IMR-90 (cell line): ENCODE measurements around the gene CHORDC1. TPM values are rescaled to one million over a fixed set of nuclear protein-coding genes. Genes with fewer than 3 reads are reported as not detected.

ENCODE experiments used
- ATAC-seq: fragments of 200-7000 bp; cut with Tn5 transposase; 2 replicates; pipeline ENCODE4 v1.9.1; 2020; ENCODE audit warnings: low read depth, mild to moderate bottlenecking, moderate library complexity
- BruUV-seq: library from RNA; stranded (reverse); fragments of 400-500 nt; replicated peaks from 2 replicates; lab custom pipeline; 2021; lab: Mats Ljungman, UMichigan
- CTCF ChIA-PET: fragments of 300-600 bp; formaldehyde crosslinking; extraction: SDS; loops from one replicate; lab custom pipeline; 2021; ENCODE audit warnings: antibody characterized with exemption; lab: Yijun Ruan, JAX
- POLR2A ChIA-PET: fragments of 300-600 bp; sonication (Branson Sonifier 250); formaldehyde crosslinking; loops from one replicate; lab custom pipeline; 2022; ENCODE audit warnings: antibody characterized with exemption; ENCODE audit not compliant: unreplicated experiment; lab: Charles Lee
- DNase-seq: peaks from one replicate; pipeline ENCODE4 v3.0.0; 2013
- H2AFZ ChIP-seq: replicated peaks from 2 replicates; pipeline ENCODE3; 2013; ENCODE audit warnings: low read length, mild to moderate bottlenecking; ENCODE audit not compliant: poor library complexity
- H2AK5ac ChIP-seq: 2 replicates; pipeline ENCODE4 v1.6.1; 2013; ENCODE audit warnings: low read depth, low read length, inconsistent platforms
- H2AK9ac ChIP-seq: replicated peaks from 2 replicates; pipeline ENCODE3; 2013; ENCODE audit warnings: mild to moderate bottlenecking, low read depth, low read length, moderate library complexity; ENCODE audit not compliant: poor library complexity
- H2BK120ac ChIP-seq: 2 replicates; pipeline ENCODE4 v1.6.1; 2013; ENCODE audit warnings: low read depth, low read length, inconsistent platforms
- H2BK15ac ChIP-seq: 3 replicates; pipeline ENCODE4 v1.6.1; 2013; ENCODE audit warnings: low read depth, low read length, inconsistent platforms
- H2BK20ac ChIP-seq: 2 replicates; pipeline ENCODE4 v1.6.1; 2013; ENCODE audit warnings: low read depth, mild to moderate bottlenecking, inconsistent platforms, low read length, moderate library complexity
- H2BK5ac ChIP-seq: 2 replicates; pipeline ENCODE4 v1.6.1; 2013; ENCODE audit warnings: mild to moderate bottlenecking, low read depth, low read length, inconsistent platforms; ENCODE audit not compliant: poor library complexity, severe bottlenecking
- H3K14ac ChIP-seq: replicated peaks from 2 replicates; pipeline ENCODE4 v1.6.1; 2013; ENCODE audit warnings: low read depth, low read length, inconsistent platforms
- H3K18ac ChIP-seq: 2 replicates; pipeline ENCODE4 v1.6.1; 2013; ENCODE audit warnings: low read depth, low read length, control low read depth
- H3K23ac ChIP-seq: 2 replicates; pipeline ENCODE4 v1.6.1; 2013; ENCODE audit warnings: low read depth, low read length, inconsistent platforms
- H3K27ac ChIP-seq: 2 replicates; pipeline ENCODE4 v1.5.1; 2013; ENCODE audit warnings: mild to moderate bottlenecking, control low read depth, low read length; ENCODE audit not compliant: insufficient read depth
- H3K27me3 ChIP-seq: 2 replicates; pipeline ENCODE4 v1.6.1; 2013; ENCODE audit warnings: low read length; ENCODE audit not compliant: control insufficient read depth, insufficient read depth
- H3K36me3 ChIP-seq: 2 replicates; pipeline ENCODE4 v1.6.1; 2013; ENCODE audit warnings: low read length, mixed read lengths; ENCODE audit not compliant: control insufficient read depth, insufficient read depth
- H3K4ac ChIP-seq: 2 replicates; pipeline ENCODE4 v1.6.1; 2013; ENCODE audit warnings: low read depth, low read length, inconsistent platforms
- H3K4me1 ChIP-seq: 2 replicates; pipeline ENCODE4 v1.6.1; 2013; ENCODE audit warnings: low read length, mixed read lengths; ENCODE audit not compliant: control insufficient read depth, insufficient read depth
- H3K4me2 ChIP-seq: 2 replicates; pipeline ENCODE4 v1.6.1; 2013; ENCODE audit warnings: low read depth, mild to moderate bottlenecking, control low read depth, low read length, moderate library complexity
- H3K4me3 ChIP-seq: 2 replicates; pipeline ENCODE4 v1.5.1; 2013; ENCODE audit warnings: low read depth, mild to moderate bottlenecking, control low read depth, low read length, moderate library complexity; ENCODE audit not compliant: insufficient read depth
- H3K56ac ChIP-seq: 2 replicates; pipeline ENCODE4 v1.6.1; 2013; ENCODE audit warnings: low read length, inconsistent platforms; ENCODE audit not compliant: insufficient read depth; ENCODE audit errors: extremely low read depth
- H3K79me1 ChIP-seq, 2 experiments: 2 replicates each; pipeline ENCODE4 v1.6.1; 2013; ENCODE audit warnings: low read length in 2 of 2, inconsistent platforms in 1 of 2, low read depth in 1 of 2
- H3K9ac ChIP-seq: 2 replicates; pipeline ENCODE4 v1.6.1; 2013; ENCODE audit warnings: low read depth, low read length, control low read depth
- H3K9me1 ChIP-seq: 2 replicates; pipeline ENCODE4 v1.6.1; 2013; ENCODE audit warnings: low read length, inconsistent platforms; ENCODE audit not compliant: insufficient read depth
- H3K9me3 ChIP-seq: 2 replicates; pipeline ENCODE4 v1.6.1; 2013; ENCODE audit warnings: low read length; ENCODE audit not compliant: control insufficient read depth, insufficient read depth
- H4K20me1 ChIP-seq: 2 replicates; pipeline ENCODE4 v1.6.1; 2013; ENCODE audit warnings: low read length, inconsistent platforms; ENCODE audit not compliant: insufficient read depth
- H4K5ac ChIP-seq: 2 replicates; pipeline ENCODE4 v1.6.1; 2013; ENCODE audit warnings: mild to moderate bottlenecking, low read depth, low read length, control low read depth
- H4K8ac ChIP-seq, 2 experiments: 2 replicates each; pipeline ENCODE4 v1.6.1; 2013; ENCODE audit warnings: low read depth in 2 of 2, low read length in 2 of 2, control low read depth in 1 of 2, inconsistent platforms in 1 of 2
- H4K91ac ChIP-seq: 2 replicates; pipeline ENCODE4 v1.6.1; 2013; ENCODE audit warnings: low read depth, low read length, inconsistent platforms; ENCODE audit not compliant: insufficient read depth
- BHLHE40 ChIP-seq: fragments of 150-350 bp; IDR thresholded peaks from 2 replicates; pipeline ENCODE4 v1.6.1; 2016; ENCODE audit warnings: mild to moderate bottlenecking, low read depth, low read length
- CEBPB ChIP-seq: IDR thresholded peaks from 2 replicates; pipeline ENCODE4 v1.6.1; 2012; ENCODE audit warnings: low read depth, low read length, improper control_type of control experiment
- CHD1 ChIP-seq: IDR thresholded peaks from 2 replicates; pipeline ENCODE4 v1.6.1; 2012; ENCODE audit warnings: low read depth, low read length, improper control_type of control experiment
- FOS ChIP-seq: fragments of 150-350 bp; IDR thresholded peaks from 2 replicates; pipeline ENCODE4 v1.6.1; 2016; ENCODE audit warnings: low read depth, low read length
- MAFK ChIP-seq: IDR thresholded peaks from 2 replicates; pipeline ENCODE4 v1.6.1; 2012; ENCODE audit warnings: low read depth, low read length, improper control_type of control experiment
- MAZ ChIP-seq: IDR thresholded peaks from 2 replicates; pipeline ENCODE4 v1.6.1; 2012; ENCODE audit warnings: low read depth, mild to moderate bottlenecking, low read length, improper control_type of control experiment, moderate library complexity, borderline replicate concordance
- MXI1 ChIP-seq: IDR thresholded peaks from 2 replicates; pipeline ENCODE4 v1.6.1; 2012; ENCODE audit warnings: low read depth, mild to moderate bottlenecking, low read length, moderate library complexity, borderline replicate concordance
- NFE2L2 ChIP-seq: fragments of 150-350 bp; IDR thresholded peaks from 2 replicates; pipeline ENCODE4 v1.6.1; 2016; ENCODE audit warnings: low read depth, mild to moderate bottlenecking, low read length
- POLR2A ChIP-seq: IDR thresholded peaks from 2 replicates; pipeline ENCODE4 v1.6.1; 2012; ENCODE audit warnings: mild to moderate bottlenecking, low read depth, low read length
- RAD21 ChIP-seq: IDR thresholded peaks from 2 replicates; pipeline ENCODE4 v1.6.1; 2012; ENCODE audit warnings: low read length, improper control_type of control experiment
- RCOR1 ChIP-seq: IDR thresholded peaks from 2 replicates; pipeline ENCODE4 v1.6.1; 2012; ENCODE audit warnings: mild to moderate bottlenecking, low read length, improper control_type of control experiment; ENCODE audit not compliant: insufficient replicate concordance
- RFX5 ChIP-seq: IDR thresholded peaks from 2 replicates; pipeline ENCODE4 v1.8.0; 2012; ENCODE audit warnings: low read depth, mild to moderate bottlenecking, low read length, moderate library complexity
- SMC3 ChIP-seq: fragments of 150-350 bp; IDR thresholded peaks from 2 replicates; pipeline ENCODE4 v1.6.1; 2016; ENCODE audit warnings: low read depth, mild to moderate bottlenecking, antibody characterized with exemption, low read length, moderate library complexity
- USF2 ChIP-seq: fragments of 150-350 bp; IDR thresholded peaks from 2 replicates; pipeline ENCODE4 v1.6.1; 2017; ENCODE audit warnings: mild to moderate bottlenecking, antibody characterized with exemption, low read length, low read depth
- WGBS, 2 experiments: methylation state at CpG; one replicate each; pipeline versions ENCODE4 v1.1.5 to v1.1.7; 2013; ENCODE audit warnings: missing lambda C conversion rate in 2 of 2; ENCODE audit not compliant: insufficient read length in 1 of 2; ENCODE audit errors: extremely low coverage in 2 of 2; 5-methylcytosine and 5-hydroxymethylcytosine counted together
- dilution Hi-C: fragments of 300-500 bp; cut with HindIII; formaldehyde crosslinking; loops from one replicate; pipeline ENCODE4 v1.14.3; 2018; ENCODE audit warnings: low sequenced_read_pairs; ENCODE audit not compliant: unreplicated experiment
- in situ Hi-C: fragments of 300-500 bp; cut with MboI; formaldehyde crosslinking; loops from 3 replicates; pipeline ENCODE4 v1.14.3; 2019; ENCODE audit warnings: low sequenced_read_pairs, inconsistent platforms, mixed read lengths
- intact Hi-C: fragments of 100-400 bp; cut with micrococcal nuclease; formaldehyde crosslinking; loops from 2 replicates; pipeline ENCODE4 v1.10.0; 2022
- polyA plus RNA-seq, 3 experiments: library from polyadenylated mRNA; depleted of rRNA; stranded (reverse); fragments of >200 nt; gene quantifications; 2 replicates each; pipeline ENCODE4 v1.2.3, GENCODE V29; 2012; ENCODE audit warnings: low replicate concordance in 1 of 3
- total RNA-seq: library from RNA; depleted of rRNA; stranded (reverse); fragments of >200 nt; gene quantifications from 2 replicates; pipeline ENCODE4 v1.2.3, GENCODE V29; 2012
- TF ChIP-seq, protein P1 (sequence below): fragments of 150-350 bp; IDR thresholded peaks from 2 replicates; pipeline ENCODE4 v1.6.1; 2016; ENCODE audit warnings: low read depth, mild to moderate bottlenecking, low read length, moderate library complexity, borderline replicate concordance
- TF ChIP-seq, protein P2 (sequence below): conservative IDR thresholded peaks from 2 replicates; pipeline ENCODE4 v1.5.1; 2012; ENCODE audit warnings: mild to moderate bottlenecking, low read depth, low read length, improper control_type of control experiment

Gene CHORDC1
- total and polyA plus RNA-seq, 2 of the 4 experiments (the other 2 are of a cell fraction): 26.9 to 51.4 TPM

GRCh38 chr11:90242894-90243416 lies 20.1 kb upstream of the CHORDC1 start:
- H4K5ac ChIP-seq: no peak overlapping the region
- H4K91ac ChIP-seq: no peak overlapping the region
- no peak overlapping the region for H3K4me2 ChIP-seq
- H3K79me1 ChIP-seq: no peaks in the 10 kb centered on the region
- no peaks in the 10 kb centered on the region for H4K20me1 ChIP-seq
- no peak overlapping the region for H3K56ac ChIP-seq
- no peaks in the 10 kb centered on the region for H3K27me3 ChIP-seq
- H2BK120ac ChIP-seq: no peak overlapping the region
- no peak overlapping the region for H2AK5ac ChIP-seq
- H3K4me3 ChIP-seq: no peak overlapping the region
- no peak overlapping the region for H2BK5ac ChIP-seq
- dilution Hi-C loops: no loop called here
- H4K8ac ChIP-seq: no peak overlapping the region
- POLR2A ChIA-PET: no interaction called here
- H3K9me1 ChIP-seq: no peaks in the 10 kb centered on the region
- H2AFZ ChIP-seq: no peak overlapping the region
- H3K23ac ChIP-seq: no peak overlapping the region
- no peaks in the 10 kb centered on the region for H3K9me3 ChIP-seq
- CTCF ChIA-PET: no interaction called here
- ATAC-seq (no peak), DNase-seq (no peak)
- H2AK9ac ChIP-seq: no peak overlapping the region
- no peak for TF ChIP-seq POLR2A
- TF ChIP-seq NFE2L2: no peak
- TF ChIP-seq RCOR1: no peak
- TF ChIP-seq, protein P1, sequence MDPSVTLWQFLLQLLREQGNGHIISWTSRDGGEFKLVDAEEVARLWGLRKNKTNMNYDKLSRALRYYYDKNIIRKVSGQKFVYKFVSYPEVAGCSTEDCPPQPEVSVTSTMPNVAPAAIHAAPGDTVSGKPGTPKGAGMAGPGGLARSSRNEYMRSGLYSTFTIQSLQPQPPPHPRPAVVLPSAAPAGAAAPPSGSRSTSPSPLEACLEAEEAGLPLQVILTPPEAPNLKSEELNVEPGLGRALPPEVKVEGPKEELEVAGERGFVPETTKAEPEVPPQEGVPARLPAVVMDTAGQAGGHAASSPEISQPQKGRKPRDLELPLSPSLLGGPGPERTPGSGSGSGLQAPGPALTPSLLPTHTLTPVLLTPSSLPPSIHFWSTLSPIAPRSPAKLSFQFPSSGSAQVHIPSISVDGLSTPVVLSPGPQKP: no peak
- TF ChIP-seq CEBPB: no peak
- TF ChIP-seq BHLHE40: no peak
- no peak for TF ChIP-seq MAZ
- TF ChIP-seq CHD1: no peak
- TF ChIP-seq RFX5: no peak
- no peak for TF ChIP-seq SMC3
- TF ChIP-seq MAFK: no peak
- no peak for TF ChIP-seq RAD21
- no peak for TF ChIP-seq FOS
- no peak for TF ChIP-seq USF2
- TF ChIP-seq, protein P2, sequence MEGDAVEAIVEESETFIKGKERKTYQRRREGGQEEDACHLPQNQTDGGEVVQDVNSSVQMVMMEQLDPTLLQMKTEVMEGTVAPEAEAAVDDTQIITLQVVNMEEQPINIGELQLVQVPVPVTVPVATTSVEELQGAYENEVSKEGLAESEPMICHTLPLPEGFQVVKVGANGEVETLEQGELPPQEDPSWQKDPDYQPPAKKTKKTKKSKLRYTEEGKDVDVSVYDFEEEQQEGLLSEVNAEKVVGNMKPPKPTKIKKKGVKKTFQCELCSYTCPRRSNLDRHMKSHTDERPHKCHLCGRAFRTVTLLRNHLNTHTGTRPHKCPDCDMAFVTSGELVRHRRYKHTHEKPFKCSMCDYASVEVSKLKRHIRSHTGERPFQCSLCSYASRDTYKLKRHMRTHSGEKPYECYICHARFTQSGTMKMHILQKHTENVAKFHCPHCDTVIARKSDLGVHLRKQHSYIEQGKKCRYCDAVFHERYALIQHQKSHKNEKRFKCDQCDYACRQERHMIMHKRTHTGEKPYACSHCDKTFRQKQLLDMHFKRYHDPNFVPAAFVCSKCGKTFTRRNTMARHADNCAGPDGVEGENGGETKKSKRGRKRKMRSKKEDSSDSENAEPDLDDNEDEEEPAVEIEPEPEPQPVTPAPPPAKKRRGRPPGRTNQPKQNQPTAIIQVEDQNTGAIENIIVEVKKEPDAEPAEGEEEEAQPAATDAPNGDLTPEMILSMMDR: no peak
- TF ChIP-seq MXI1: no peak
- no peaks in the 10 kb centered on the region for H3K36me3 ChIP-seq
- H2BK20ac ChIP-seq: no peak overlapping the region
- in situ Hi-C loops: no loop called here
- no TSS peak for BruUV-seq
- H3K27ac ChIP-seq: no peak overlapping the region
- H2BK15ac ChIP-seq: no peak overlapping the region
- H3K14ac ChIP-seq: no peak overlapping the region
- no peak overlapping the region for H3K4ac ChIP-seq
- no peaks in the 10 kb centered on the region for H3K4me1 ChIP-seq
- H3K18ac ChIP-seq: no peak overlapping the region
- no peak overlapping the region for H3K9ac ChIP-seq
- intact Hi-C loops: no loop called here
- 50% methylated on average over 2 of the region's 7 CpGs; no CpG with 5 or more reads in 1 of the 2 experiments for WGBS, 2 experiments
